ENCODE measurements around the gene PRR33.

The PRR33 gene

DNA sequence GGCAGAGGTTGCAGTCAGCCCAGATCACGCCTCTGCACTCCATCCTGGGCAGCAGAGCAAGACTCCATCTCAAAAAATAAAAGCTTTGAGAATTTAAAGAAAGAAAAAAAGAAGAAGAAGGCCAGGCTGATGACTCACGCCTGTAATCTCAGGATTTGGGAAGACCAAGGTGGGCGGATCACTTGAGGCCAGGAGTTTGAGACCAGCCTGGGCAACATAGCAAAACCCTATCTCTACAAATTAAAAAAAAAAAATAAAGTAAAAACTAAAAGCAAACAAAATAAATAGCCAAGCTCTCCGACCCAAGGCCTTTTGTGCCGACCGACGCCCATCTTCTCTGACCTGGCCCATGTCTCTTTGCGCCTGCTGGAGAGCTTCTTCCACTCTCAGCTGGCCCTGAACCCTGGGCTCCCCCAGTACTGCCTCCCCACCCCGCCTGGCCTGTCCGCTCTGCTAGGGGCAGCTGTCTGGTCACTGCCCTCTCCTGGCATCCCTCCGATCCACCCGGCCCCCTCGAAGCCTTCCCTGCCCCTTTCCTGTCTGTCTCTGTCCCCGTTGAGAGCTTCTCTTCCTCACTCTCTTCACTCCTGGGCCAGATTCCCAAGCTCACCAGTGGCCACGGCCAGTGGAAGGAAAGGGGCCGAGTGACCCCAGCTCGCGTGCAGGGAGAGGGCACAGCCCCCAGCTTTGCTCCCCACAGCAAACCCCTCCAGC is 43.6 kb downstream of the PRR33 start:
- Histone ChIP-seq H3K27ac (no peak overlapping the region), H3K27me3 (ENCODE audit: insufficient read depth, low read depth, severe bottlenecking) (peaks cover 100% of the 10 kb centered on the region), H3K36me3 (no peaks in the 10 kb centered on the region), H3K4me3 (ENCODE audit: low read depth, low read length) (no peak overlapping the region), H3K9me3 (ENCODE audit: severe bottlenecking) (no peaks in the 10 kb centered on the region)
- TF ChIP-seq, protein P1, sequence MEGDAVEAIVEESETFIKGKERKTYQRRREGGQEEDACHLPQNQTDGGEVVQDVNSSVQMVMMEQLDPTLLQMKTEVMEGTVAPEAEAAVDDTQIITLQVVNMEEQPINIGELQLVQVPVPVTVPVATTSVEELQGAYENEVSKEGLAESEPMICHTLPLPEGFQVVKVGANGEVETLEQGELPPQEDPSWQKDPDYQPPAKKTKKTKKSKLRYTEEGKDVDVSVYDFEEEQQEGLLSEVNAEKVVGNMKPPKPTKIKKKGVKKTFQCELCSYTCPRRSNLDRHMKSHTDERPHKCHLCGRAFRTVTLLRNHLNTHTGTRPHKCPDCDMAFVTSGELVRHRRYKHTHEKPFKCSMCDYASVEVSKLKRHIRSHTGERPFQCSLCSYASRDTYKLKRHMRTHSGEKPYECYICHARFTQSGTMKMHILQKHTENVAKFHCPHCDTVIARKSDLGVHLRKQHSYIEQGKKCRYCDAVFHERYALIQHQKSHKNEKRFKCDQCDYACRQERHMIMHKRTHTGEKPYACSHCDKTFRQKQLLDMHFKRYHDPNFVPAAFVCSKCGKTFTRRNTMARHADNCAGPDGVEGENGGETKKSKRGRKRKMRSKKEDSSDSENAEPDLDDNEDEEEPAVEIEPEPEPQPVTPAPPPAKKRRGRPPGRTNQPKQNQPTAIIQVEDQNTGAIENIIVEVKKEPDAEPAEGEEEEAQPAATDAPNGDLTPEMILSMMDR (IDR thresholded peaks at IDR 0.05; ENCODE audit: low read depth, low read length): no peak
- DNase-seq: no peak

DNA sequence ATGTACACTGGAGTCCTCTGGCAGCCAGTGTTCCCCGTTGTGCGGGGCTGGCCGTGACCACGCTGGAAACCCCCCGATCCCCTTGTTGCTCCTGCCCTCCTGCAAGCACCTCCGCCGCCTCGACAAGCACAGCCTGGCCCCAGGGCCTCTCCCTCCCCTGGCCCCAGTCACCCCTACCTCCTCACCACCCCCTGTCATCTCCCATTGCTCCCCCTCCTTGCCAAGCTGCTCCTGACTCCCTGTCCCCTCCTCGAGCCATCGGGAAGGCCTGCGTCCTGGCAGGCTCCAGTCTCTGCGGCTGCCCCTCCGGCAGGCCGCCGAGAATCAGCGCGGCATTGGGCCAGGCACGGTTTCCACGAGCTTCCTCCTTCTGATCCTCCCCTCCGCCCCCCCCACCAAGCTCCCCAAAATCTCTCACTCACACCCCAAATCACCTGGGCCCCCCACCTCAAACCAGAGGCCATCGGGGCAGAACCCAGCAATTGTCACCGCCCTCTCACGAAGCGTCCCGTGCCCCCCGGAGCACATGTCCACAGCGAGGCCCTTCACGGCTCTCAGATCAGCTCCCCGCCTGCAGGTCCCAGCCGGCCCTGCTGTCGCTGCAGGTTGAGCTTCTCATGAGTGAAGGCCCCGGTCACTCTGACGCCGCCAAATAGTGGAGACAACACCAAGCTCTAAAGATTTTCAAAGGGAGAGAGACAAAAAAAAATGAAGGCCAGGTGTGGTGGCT is 44.5 kb downstream of the PRR33 start:
- H3K27ac ChIP-seq: no peak overlapping the region
- peaks cover 100% of the 10 kb centered on the region for H3K27me3 ChIP-seq (ENCODE audit: insufficient read depth, low read depth, severe bottlenecking)
- TF ChIP-seq, protein P1 (IDR thresholded peaks at IDR 0.05; ENCODE audit: low read depth, low read length): no peak

DNA sequence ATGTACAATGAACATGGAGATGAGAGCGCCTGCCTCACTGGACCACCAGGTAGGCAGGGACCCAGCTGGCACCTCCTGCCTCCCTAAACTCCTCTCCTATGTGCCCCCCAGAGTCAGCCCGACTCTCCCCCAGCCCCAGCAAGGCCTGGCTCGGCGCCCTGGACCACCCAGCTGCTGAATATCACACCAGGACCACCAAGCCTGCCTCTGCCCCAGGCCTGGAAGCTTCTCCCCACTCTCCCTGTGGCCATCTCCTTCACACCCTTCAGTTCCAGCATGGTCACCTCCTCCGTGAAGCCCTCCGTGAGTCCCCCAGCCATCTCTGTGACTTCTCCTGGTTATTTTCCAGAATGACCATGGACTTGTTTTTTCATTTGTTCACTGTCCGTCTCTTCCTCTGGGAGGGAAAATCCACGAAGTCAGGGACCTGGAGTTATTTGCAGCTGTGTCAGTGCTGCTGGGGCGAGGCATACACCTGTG is 45.2 kb downstream of the PRR33 start:
- H3K9me3 ChIP-seq (ENCODE audit: severe bottlenecking): no peaks in the 10 kb centered on the region
- DNase-seq: no peak
- TF ChIP-seq, protein P1 (IDR thresholded peaks at IDR 0.05; ENCODE audit: low read depth, low read length): no peak
- H3K4me3 ChIP-seq (ENCODE audit: low read depth, low read length): no peak overlapping the region
- no peaks in the 10 kb centered on the region for H3K36me3 ChIP-seq
- peaks cover 100% of the 10 kb centered on the region for H3K27me3 ChIP-seq (ENCODE audit: insufficient read depth, low read depth, severe bottlenecking)
- H3K27ac ChIP-seq: no peak overlapping the region

More for the DNA sequence above, 44.5 kb downstream of the PRR33 start:
- H3K36me3 ChIP-seq: no peaks in the 10 kb centered on the region
- H3K9me3 ChIP-seq (ENCODE audit: severe bottlenecking): no peaks in the 10 kb centered on the region
- no peak for DNase-seq
- no peak overlapping the region for H3K4me3 ChIP-seq (ENCODE audit: low read depth, low read length)

DNA sequence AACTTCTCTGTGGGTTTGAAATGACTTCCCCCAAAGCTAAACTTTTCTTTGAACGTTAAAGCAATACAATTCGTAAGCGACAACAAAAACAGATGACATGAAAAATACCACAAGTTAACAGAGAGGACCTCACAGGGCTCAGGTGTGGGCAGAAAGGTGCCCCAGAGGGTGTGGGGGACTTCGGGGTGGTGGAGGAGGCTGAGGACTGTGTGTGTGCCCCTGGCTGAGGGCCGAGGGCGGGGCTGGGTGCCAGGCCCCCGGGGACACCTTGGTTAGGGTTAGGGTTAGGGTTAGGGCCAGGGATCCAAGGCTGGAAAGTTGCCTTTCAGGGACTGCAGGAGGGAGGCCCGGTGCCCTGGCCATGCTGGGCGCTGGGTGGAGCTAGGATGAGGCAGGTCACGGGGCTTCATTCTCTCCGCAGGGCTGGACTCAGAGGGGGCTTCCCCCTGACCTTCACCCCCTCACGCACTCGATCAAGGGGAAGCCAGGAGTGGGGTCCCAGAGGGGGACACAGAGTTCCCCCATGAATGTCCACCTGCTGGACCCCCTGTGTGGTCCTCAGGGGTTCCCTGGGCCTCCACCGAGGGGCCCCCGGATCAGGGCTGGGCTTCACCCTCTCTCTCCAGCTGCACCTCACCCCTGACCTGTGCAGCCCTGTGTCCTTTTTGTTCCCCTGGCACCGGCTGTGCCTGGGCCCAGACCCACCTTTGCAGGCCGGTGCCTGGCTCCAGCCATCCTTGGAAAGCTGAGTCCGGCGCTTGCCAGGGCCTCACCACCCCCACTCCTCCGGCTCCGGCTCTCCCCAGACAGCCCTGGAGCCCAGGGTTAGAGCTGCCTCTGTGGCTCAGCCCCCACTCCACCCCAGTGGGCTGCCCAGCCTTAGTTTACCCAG is 45.9 kb downstream of the PRR33 start:
- Histone ChIP-seq H3K27ac (no peak overlapping the region), H3K9me3 (ENCODE audit: severe bottlenecking) (no peaks in the 10 kb centered on the region), H3K4me3 (ENCODE audit: low read depth, low read length) (no peak overlapping the region), H3K27me3 (ENCODE audit: insufficient read depth, low read depth, severe bottlenecking) (peaks cover 100% of the 10 kb centered on the region), H3K36me3 (no peaks in the 10 kb centered on the region)
- TF ChIP-seq, protein P1 (IDR thresholded peaks at IDR 0.05; ENCODE audit: low read depth, low read length): no peak
- DNase-seq: no peak

DNA sequence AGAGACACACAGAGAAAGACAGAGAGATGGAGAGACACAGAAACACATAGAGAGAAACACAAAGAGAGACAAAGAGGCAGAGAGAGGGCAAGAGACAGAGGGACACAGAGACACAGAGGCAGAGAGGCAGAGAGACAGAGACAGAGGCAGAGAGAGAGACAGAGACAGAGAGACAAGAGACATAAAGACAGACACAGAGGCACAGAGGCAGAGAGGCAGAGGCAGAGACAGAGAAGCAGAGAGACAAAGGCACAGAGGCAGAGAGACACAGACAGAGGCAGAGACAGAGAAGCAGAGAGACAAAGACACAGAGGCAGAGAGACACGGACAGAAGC is 46.6 kb downstream of the PRR33 start:
- no peaks in the 10 kb centered on the region for H3K9me3 ChIP-seq (ENCODE audit: severe bottlenecking)
- no peak overlapping the region for H3K27ac ChIP-seq
- TF ChIP-seq, protein P1 (IDR thresholded peaks at IDR 0.05; ENCODE audit: low read depth, low read length): no peak
- no peaks in the 10 kb centered on the region for H3K36me3 ChIP-seq
- no peak overlapping the region for H3K4me3 ChIP-seq (ENCODE audit: low read depth, low read length)
- peaks cover 100% of the 10 kb centered on the region for H3K27me3 ChIP-seq (ENCODE audit: insufficient read depth, low read depth, severe bottlenecking)
- DNase-seq: no peak

All from WERI-Rb-1 (cell line).